Breast epithelium (tissue), 4 donors: ENCODE results near the gene ADGRF4. TPM values are rescaled to one million over a fixed set of nuclear protein-coding genes. Genes with fewer than 3 reads are reported as not detected.

Source experiments
- DNase-seq, 2 donors: peaks; one replicate each; pipeline ENCODE4 v3.0.0-alpha.2; 2019; ENCODE audit warnings: low spot score in 2 of 2
- H3K27ac ChIP-seq, 2 donors: fragments of 200-600 bp; sonication (generic) in 1 of 2; one replicate each; pipeline ENCODE4 v1.5.1; 2016 to 2019; ENCODE audit warnings: mild to moderate bottlenecking in 1 of 2
- H3K27me3 ChIP-seq, 2 donors: fragments of 200-600 bp; sonication (generic) in 1 of 2; one replicate each; pipeline versions ENCODE4 v1.5.1 to v1.6.0; 2017 to 2019; ENCODE audit warnings: control low read depth in 1 of 2, mild to moderate bottlenecking in 1 of 2
- H3K36me3 ChIP-seq: fragments of 200-600 bp; one replicate; pipeline ENCODE4 v1.5.1; 2019
- H3K4me1 ChIP-seq, 2 donors: fragments of 200-600 bp; sonication (generic); one replicate each; pipeline ENCODE4 v1.5.1; 2016 to 2019; ENCODE audit warnings: control low read depth in 1 of 2
- H3K4me3 ChIP-seq, 3 donors: fragments of 200-600 bp; sonication (generic); 1 replicate in 2 of 3; 2 replicates in 1 of 3; pipeline ENCODE4 v1.5.1; 2016 to 2019; ENCODE audit warnings: mild to moderate bottlenecking in 3 of 3, moderate library complexity in 2 of 3
- H3K9me3 ChIP-seq, 2 donors: fragments of 200-600 bp; sonication (generic) in 1 of 2; one replicate each; pipeline ENCODE4 v1.5.1; 2016 to 2019; ENCODE audit warnings: control low read depth in 1 of 2
- CTCF ChIP-seq, 3 donors: fragments of 450-650 bp; IDR thresholded peaks; one replicate each; pipeline ENCODE4 v1.5.1; 2016 to 2017; ENCODE audit warnings: antibody characterized with exemption in 3 of 3, mild to moderate bottlenecking in 3 of 3, moderate library complexity in 3 of 3
- POLR2A ChIP-seq: fragments of 450-650 bp; IDR thresholded peaks from one replicate; pipeline ENCODE4 v1.6.1; 2016; ENCODE audit warnings: antibody characterized with exemption, mild to moderate bottlenecking, moderate library complexity
- POLR2AphosphoS5 ChIP-seq, 3 donors: sonication (generic); formaldehyde crosslinking; IDR thresholded peaks; one replicate each; pipeline ENCODE4 v1.6.1; 2017; ENCODE audit warnings: antibody characterized with exemption in 3 of 3
- intact Hi-C: fragments of 100-400 bp; cut with DNase I; formaldehyde crosslinking; loops from one replicate; pipeline ENCODE4 v1.15.1; 2023; ENCODE audit warnings: low total_unique reads
- total RNA-seq, 3 donors: library from RNA; depleted of rRNA; stranded (reverse); fragments of >200 nt; gene quantifications; one replicate each; pipeline ENCODE4 v1.1.0, GENCODE V29; 2016

Gene ADGRF4
- total RNA-seq, 3 donors from 2014 or later = 0.15 to 0.16 TPM; not detected in 1

GRCh38 chr6:47677381-47678100, 20.8 kb upstream of the ADGRF4 start:
- intact Hi-C loops = no loop called here
- Histone ChIP-seq H3K27ac (no peak overlapping the region), H3K36me3 (no peaks in the 10 kb centered on the region), H3K27me3 (no peaks in the 10 kb centered on the region), H3K4me3 (no peak overlapping the region), H3K4me1 (no peaks in the 10 kb centered on the region), H3K9me3 (no peaks in the 10 kb centered on the region)
- TF ChIP-seq POLR2AphosphoS5 (IDR thresholded peaks at IDR 0.05) = no peak
- no peak for TF ChIP-seq CTCF (IDR thresholded peaks at IDR 0.05)
- no peak for TF ChIP-seq POLR2A
- no peak for DNase-seq

- no peaks in the 10 kb centered on the region for H3K9me3 ChIP-seq
- H3K36me3 ChIP-seq = no peaks in the 10 kb centered on the region
- H3K27me3 ChIP-seq = no peaks in the 10 kb centered on the region
- DNase-seq = no peak
- no peak overlapping the region for H3K4me3 ChIP-seq
- no peak for TF ChIP-seq CTCF (IDR thresholded peaks at IDR 0.05)
- TF ChIP-seq POLR2AphosphoS5 (IDR thresholded peaks at IDR 0.05) = no peak
- no peak for TF ChIP-seq POLR2A
- H3K4me1 ChIP-seq = no peaks in the 10 kb centered on the region
- intact Hi-C loops = no loop called here
- H3K27ac ChIP-seq = no peak overlapping the region
Measured at GRCh38 chr6:47678739-47679138, 19.6 kb upstream of the ADGRF4 start.

- H3K27ac ChIP-seq = no peak overlapping the region
- no peaks in the 10 kb centered on the region for H3K9me3 ChIP-seq
- no peaks in the 10 kb centered on the region for H3K27me3 ChIP-seq
- intact Hi-C loops = no loop called here
- no peaks in the 10 kb centered on the region for H3K36me3 ChIP-seq
- H3K4me3 ChIP-seq = no peak overlapping the region
- TF ChIP-seq POLR2AphosphoS5 (IDR thresholded peaks at IDR 0.05) (no peak), POLR2A (no peak), CTCF (IDR thresholded peaks at IDR 0.05) (no peak)
- no peaks in the 10 kb centered on the region for H3K4me1 ChIP-seq
- no peak for DNase-seq
Measured at GRCh38 chr6:47679322-47679906, 19.0 kb upstream of the ADGRF4 start.

GRCh38 chr6:47680051-47680450, 18.3 kb upstream of the ADGRF4 start:
- Histone ChIP-seq H3K27me3 (no peaks in the 10 kb centered on the region), H3K36me3 (no peaks in the 10 kb centered on the region), H3K27ac (no peak overlapping the region), H3K4me3 (no peak overlapping the region), H3K9me3 (no peaks in the 10 kb centered on the region), H3K4me1 (no peaks in the 10 kb centered on the region)
- no peak for DNase-seq
- TF ChIP-seq CTCF (IDR thresholded peaks at IDR 0.05) = no peak
- TF ChIP-seq POLR2A = no peak
- no peak for TF ChIP-seq POLR2AphosphoS5 (IDR thresholded peaks at IDR 0.05)
- intact Hi-C loops = no loop called here

- H3K36me3 ChIP-seq = no peaks in the 10 kb centered on the region
- TF ChIP-seq CTCF (IDR thresholded peaks at IDR 0.05) (no peak), POLR2A (no peak), POLR2AphosphoS5 (IDR thresholded peaks at IDR 0.05) (no peak)
- H3K9me3 ChIP-seq = no peaks in the 10 kb centered on the region
- no peak overlapping the region for H3K4me3 ChIP-seq
- H3K4me1 ChIP-seq = no peaks in the 10 kb centered on the region
- intact Hi-C loops = no loop called here
- no peak overlapping the region for H3K27ac ChIP-seq
- no peak for DNase-seq
- H3K27me3 ChIP-seq = no peaks in the 10 kb centered on the region
Measured at GRCh38 chr6:47680724-47681123, 17.7 kb upstream of the ADGRF4 start.
